ENCODE results near the gene C19orf47. TPM values are rescaled to one million over a fixed set of nuclear protein-coding genes. Genes with fewer than 3 reads are reported as not detected.
"Not testable (repeated sequence)": the region's sequence is repeated elsewhere in the genome, so short reads cannot be mapped to it uniquely, and the experiment has no call there.

The C19orf47 gene
- total RNA-seq, 1 donor from 2014 or later: 28.1 TPM

DNA sequence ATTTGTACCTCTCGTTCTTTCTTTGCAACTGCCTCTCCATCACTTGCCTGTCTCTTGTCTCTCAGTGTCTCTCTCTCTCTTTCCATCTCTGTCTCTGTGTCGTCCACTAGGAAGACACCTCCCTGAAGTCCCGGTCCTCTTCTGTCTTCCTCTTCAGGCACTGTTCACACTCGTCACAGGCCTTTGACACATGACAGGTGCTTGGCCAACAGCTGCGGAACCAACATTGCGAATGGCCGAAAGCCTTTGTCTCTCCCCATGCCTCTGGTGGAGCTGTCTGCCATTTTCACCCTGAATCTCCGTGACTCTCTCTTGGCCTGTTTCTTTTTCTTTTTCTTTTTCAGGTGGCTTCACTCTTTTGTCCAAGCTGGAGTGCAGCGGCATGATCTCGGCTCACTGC lies 39.0 kb upstream of the C19orf47 start:
- Mint-ChIP-seq H3K27me3 (ENCODE audit: insufficient read depth) (peaks cover 4% of the 10 kb centered on the region), H3K27ac (no peak overlapping the region), H3K9me3 (no peaks in the 10 kb centered on the region), H3K4me1 (ENCODE audit: low read depth) (no peaks in the 10 kb centered on the region), H3K36me3 (ENCODE audit: low read depth) (no peaks in the 10 kb centered on the region), H3K4me3 (no peak overlapping the region)
- intact Hi-C loops (cut with micrococcal nuclease): no loop called here
- DNase-seq (ENCODE audit: low spot score): no peak

DNA sequence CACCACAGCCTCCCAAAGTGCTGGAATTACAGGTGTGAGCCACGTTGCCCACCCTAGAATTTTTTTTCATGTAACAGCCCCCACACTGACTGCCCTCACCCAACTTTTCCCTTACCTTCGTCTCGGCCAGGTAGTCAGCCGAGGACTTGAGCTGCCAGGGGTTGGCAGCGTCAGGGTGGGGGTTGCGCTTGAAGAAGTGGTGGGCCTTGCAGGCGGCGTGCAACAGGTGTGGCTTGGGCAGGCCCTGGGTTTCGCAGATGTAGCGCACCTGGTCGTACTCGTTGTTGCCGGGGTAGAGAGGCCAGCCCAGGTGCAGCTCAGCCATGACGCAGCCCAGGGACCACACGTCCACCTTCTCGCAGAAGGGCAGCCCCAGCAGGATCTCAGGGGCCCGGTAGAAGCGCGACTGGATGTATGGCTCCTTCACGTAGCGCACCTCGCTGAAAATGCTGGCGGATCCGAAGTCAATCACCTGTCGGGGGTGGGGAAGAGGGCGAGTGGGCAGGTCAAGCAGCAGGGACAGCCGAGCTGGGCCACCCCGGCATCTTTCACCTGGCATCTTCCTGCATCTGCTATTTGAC lies 35.6 kb upstream of the C19orf47 start:
- intact Hi-C loops (cut with micrococcal nuclease): no loop called here
- H3K36me3 Mint-ChIP-seq (ENCODE audit: low read depth): no peaks in the 10 kb centered on the region
- no peak overlapping the region for H3K27ac Mint-ChIP-seq

DNA sequence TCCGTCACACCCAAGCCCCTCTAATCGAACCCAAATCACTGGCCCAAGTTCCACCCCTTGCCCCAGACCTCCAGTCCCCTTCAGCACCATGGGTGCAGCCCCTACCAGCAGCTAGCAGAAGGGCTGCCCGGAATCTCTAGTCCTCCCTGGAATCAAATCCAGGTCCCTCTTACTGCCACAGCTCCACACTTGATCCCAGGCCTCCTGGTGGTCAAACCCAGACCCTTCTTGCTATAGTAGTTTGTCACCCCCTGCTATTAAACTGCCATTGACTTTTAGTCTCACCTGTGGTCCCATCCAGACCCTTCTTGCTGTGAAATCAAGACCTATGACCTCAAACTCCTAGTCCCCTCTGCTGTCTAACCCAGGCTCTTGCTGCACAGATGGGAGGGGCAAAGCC lies 33.1 kb upstream of the C19orf47 start:
- H3K4me1 Mint-ChIP-seq (ENCODE audit: low read depth): no peaks in the 10 kb centered on the region
- no peaks in the 10 kb centered on the region for H3K36me3 Mint-ChIP-seq (ENCODE audit: low read depth)
- intact Hi-C loops (cut with micrococcal nuclease): no loop called here

More for the DNA sequence above, 35.6 kb upstream of the C19orf47 start:
- no peaks in the 10 kb centered on the region for H3K4me1 Mint-ChIP-seq (ENCODE audit: low read depth)
- no peak for DNase-seq (ENCODE audit: low spot score)
- peaks cover 4% of the 10 kb centered on the region for H3K27me3 Mint-ChIP-seq (ENCODE audit: insufficient read depth)
- H3K4me3 Mint-ChIP-seq: no peak overlapping the region
- no peaks in the 10 kb centered on the region for H3K9me3 Mint-ChIP-seq

DNA sequence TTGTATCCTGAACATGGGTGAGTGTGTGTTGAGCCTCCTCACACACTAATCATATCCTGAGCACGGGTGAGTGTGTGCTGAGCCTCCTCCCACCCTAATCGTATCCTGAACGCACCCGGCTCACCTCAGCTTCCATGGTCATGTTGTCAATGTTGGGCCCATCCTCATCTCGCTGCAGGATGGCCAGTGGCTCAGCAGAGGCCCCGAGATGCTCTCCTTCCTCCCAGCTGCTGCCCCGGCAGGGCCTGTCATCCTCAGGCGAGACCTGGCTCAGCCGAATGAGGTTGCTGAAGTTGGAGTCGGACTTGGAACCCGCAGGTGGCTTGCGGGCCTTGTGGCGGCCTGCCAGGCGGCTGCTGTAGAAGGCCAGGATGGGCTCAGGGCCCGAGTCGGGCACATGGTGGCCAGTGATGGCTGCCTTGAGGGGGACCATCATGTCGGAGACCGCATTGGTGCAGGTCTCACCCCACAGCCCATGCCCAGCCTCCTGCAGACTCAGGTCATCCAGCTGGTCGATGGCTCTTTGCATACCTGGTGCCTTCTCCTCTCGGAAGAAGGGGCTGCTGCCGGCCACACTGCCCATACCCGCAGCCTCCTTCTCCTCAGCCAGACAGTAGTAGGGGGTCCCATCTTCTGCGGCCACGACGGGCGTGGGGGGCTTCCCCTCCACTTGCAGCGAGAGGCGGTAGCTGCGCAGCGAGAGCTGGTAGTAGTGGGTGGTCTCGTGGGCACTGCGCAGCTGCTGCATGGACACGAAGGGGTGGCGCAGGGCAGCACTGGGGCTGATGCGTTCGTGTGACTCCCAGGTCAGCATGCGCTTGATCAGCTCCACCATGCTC lies 32.2 kb upstream of the C19orf47 start:
- H3K4me1 Mint-ChIP-seq (ENCODE audit: low read depth): no peaks in the 10 kb centered on the region
- H3K9me3 Mint-ChIP-seq: no peaks in the 10 kb centered on the region
- intact Hi-C loops (cut with micrococcal nuclease): no loop called here
- no peak for DNase-seq (ENCODE audit: low spot score)
- H3K36me3 Mint-ChIP-seq (ENCODE audit: low read depth): no peaks in the 10 kb centered on the region
- peaks cover 3% of the 10 kb centered on the region for H3K27me3 Mint-ChIP-seq (ENCODE audit: insufficient read depth)
- H3K4me3 Mint-ChIP-seq: no peak overlapping the region
- H3K27ac Mint-ChIP-seq: no peak overlapping the region

More for the DNA sequence above, 33.1 kb upstream of the C19orf47 start:
- Mint-ChIP-seq H3K27me3 (ENCODE audit: insufficient read depth) (peaks cover 3% of the 10 kb centered on the region), H3K4me3 (no peak overlapping the region), H3K9me3 (no peaks in the 10 kb centered on the region), H3K27ac (no peak overlapping the region)
- no peak for DNase-seq (ENCODE audit: low spot score)

DNA sequence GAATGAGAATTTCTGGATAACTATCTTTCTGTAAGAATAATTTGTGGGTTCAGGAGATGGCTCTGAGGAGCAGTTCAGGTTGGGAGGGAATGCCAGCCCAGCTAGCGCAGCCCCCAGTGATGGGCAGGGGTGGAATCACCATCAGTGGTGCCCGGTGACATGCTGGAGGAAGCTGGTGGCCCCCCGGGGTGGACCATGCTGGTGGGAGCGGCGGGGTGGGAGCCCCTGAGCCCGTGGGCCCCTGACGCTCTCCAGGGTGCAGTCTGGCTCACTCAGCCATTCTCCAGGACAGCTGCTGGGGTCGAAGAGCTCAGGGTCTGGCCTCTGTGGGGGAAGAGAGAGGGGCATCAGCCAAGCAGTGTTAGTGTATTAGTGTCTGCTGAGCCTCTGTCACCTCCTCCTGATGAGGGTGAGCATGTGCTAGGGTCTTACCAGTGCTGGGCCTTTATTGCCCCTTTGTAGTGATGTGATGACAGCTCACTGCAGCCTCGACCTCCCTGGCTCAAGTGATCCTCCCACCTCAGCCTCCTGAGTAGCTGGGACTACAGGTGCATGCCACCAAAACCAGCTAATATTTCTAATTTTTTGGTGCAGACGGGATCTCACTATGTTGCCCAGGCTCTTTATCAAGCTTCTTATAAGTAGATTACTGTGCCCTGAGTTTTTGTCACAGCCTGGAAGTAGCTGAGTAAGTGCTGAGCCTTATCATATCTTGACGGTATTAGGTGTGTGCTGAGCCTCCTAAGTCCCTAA lies 31.4 kb upstream of the C19orf47 start:
- peaks cover 1% of the 10 kb centered on the region for H3K36me3 Mint-ChIP-seq (ENCODE audit: low read depth)
- intact Hi-C loops (cut with micrococcal nuclease): no loop called here

DNA sequence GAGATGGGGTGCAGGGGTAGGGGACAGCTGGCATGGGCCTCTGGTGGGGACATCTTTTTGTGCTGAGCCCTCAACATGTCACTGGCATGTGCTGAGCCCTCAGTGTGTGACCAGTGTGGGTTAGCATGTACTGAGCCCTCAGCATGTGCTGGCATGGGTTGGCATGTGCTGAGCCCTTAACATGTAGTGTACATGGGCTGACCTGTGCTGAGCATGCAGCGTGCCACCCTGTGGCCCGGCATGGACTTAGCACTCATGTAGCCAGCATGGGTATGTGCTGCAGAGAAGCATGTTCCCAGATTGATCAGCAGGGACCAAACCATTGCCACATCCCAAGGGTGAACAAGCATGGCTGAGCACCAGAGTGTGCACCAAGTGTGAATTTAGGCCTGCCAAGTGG lies 30.3 kb upstream of the C19orf47 start:
- peaks cover 11% of the 10 kb centered on the region for H3K4me1 Mint-ChIP-seq (ENCODE audit: low read depth)

More for the DNA sequence above, 31.4 kb upstream of the C19orf47 start:
- H3K27ac Mint-ChIP-seq: no peak overlapping the region
- H3K27me3 Mint-ChIP-seq (ENCODE audit: insufficient read depth): no peaks in the 10 kb centered on the region
- H3K4me3 Mint-ChIP-seq: no peak overlapping the region
- peaks cover 7% of the 10 kb centered on the region for H3K4me1 Mint-ChIP-seq (ENCODE audit: low read depth)
- DNase-seq (ENCODE audit: low spot score): no peak
- H3K9me3 Mint-ChIP-seq: no peaks in the 10 kb centered on the region

DNA sequence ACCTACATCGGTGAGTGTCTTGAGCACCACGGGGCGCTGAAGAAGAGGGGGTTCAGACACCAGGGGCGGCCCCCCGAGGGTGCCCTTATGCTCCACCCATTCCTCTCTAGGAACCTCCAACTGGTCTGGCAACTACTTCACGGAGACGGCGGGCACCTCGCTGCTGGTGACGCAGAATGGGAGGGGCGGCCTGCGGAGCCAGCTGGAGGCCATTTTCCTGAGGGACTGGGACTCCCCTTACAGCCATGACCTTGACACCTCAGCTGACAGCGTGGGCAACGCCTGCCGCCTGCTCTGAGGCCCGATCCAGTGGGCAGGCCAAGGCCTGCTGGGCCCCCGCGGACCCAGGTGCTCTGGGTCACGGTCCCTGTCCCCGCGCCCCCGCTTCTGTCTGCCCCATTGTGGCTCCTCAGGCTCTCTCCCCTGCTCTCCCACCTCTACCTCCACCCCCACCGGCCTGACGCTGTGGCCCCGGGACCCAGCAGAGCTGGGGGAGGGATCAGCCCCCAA lies 29.7 kb upstream of the C19orf47 start:
- intact Hi-C loops (cut with micrococcal nuclease): no loop called here
- H3K4me3 Mint-ChIP-seq: no peak overlapping the region
- H3K4me1 Mint-ChIP-seq (ENCODE audit: low read depth): peaks cover 11% of the 10 kb centered on the region

More for the DNA sequence above, 30.3 kb upstream of the C19orf47 start:
- Mint-ChIP-seq H3K9me3 (no peaks in the 10 kb centered on the region), H3K27ac (no peak overlapping the region), H3K4me3 (no peak overlapping the region), H3K36me3 (ENCODE audit: low read depth) (peaks cover 3% of the 10 kb centered on the region), H3K27me3 (ENCODE audit: insufficient read depth) (no peaks in the 10 kb centered on the region)
- intact Hi-C loops (cut with micrococcal nuclease): no loop called here
- DNase-seq (ENCODE audit: low spot score): no peak

DNA sequence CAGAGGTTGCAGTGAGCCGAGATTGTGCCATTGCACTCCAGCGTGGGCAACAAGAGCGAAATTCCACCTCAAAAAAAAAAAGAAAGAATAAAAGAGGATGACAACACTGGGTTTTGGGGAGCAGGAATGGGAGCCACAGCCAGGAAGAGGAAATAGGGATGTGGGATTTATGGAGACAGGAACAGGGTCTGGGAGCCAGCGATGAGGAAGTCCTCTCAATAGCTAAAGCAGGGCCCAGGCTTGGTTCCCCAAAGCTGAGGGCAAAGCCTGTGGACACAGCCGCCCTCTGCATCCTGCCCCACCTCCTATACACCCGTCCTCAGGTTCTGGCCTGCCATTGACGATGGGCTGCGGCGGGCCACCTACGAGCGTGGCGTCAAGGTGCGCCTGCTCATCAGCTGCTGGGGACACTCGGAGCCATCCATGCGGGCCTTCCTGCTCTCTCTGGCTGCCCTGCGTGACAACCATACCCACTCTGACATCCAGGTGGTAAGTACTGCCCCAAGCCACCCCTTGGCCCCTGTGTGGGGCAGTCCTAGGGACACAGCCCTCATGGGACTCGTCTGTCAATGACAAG lies 28.2 kb upstream of the C19orf47 start:
- no peak for DNase-seq (ENCODE audit: low spot score)
- no peak overlapping the region for H3K4me3 Mint-ChIP-seq
- no peaks in the 10 kb centered on the region for H3K9me3 Mint-ChIP-seq
- intact Hi-C loops (cut with micrococcal nuclease): no loop called here
- H3K27ac Mint-ChIP-seq: no peak overlapping the region
- peaks cover 3% of the 10 kb centered on the region for H3K36me3 Mint-ChIP-seq (ENCODE audit: low read depth)
- no peaks in the 10 kb centered on the region for H3K27me3 Mint-ChIP-seq (ENCODE audit: insufficient read depth)
- peaks cover 11% of the 10 kb centered on the region for H3K4me1 Mint-ChIP-seq (ENCODE audit: low read depth)

More for the DNA sequence above, 29.7 kb upstream of the C19orf47 start:
- peaks cover 3% of the 10 kb centered on the region for H3K36me3 Mint-ChIP-seq (ENCODE audit: low read depth)
- H3K9me3 Mint-ChIP-seq: no peaks in the 10 kb centered on the region
- H3K27me3 Mint-ChIP-seq (ENCODE audit: insufficient read depth): no peaks in the 10 kb centered on the region
- no peak for DNase-seq (ENCODE audit: low spot score)
- H3K27ac Mint-ChIP-seq: no peak overlapping the region

DNA sequence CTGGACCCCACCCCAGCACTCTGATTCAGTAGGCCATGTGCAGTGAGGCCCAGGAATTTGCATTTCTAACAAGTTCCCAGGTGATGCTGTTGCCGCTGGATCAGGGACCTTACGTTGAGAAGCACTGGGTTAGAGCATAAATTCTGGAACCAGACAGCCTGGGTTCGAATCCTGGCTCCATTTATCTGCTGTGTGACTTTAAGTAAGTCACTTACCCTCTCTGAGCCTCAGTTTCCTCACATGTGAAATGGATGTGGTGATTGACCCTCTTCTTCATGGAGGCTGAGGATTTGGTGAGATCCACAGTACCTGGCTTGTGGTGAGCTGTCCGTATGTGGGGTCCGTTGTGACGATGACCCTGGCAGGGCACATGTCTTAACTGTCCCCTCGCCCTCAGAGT lies 25.9 kb upstream of the C19orf47 start:
- Mint-ChIP-seq H3K4me1 (ENCODE audit: low read depth) (peaks cover 11% of the 10 kb centered on the region), H3K27ac (no peak overlapping the region), H3K36me3 (ENCODE audit: low read depth) (peaks cover 5% of the 10 kb centered on the region), H3K9me3 (no peaks in the 10 kb centered on the region), H3K27me3 (ENCODE audit: insufficient read depth) (no peaks in the 10 kb centered on the region), H3K4me3 (no peak overlapping the region)
- intact Hi-C loops (cut with micrococcal nuclease): no loop called here
- no peak for DNase-seq (ENCODE audit: low spot score)

DNA sequence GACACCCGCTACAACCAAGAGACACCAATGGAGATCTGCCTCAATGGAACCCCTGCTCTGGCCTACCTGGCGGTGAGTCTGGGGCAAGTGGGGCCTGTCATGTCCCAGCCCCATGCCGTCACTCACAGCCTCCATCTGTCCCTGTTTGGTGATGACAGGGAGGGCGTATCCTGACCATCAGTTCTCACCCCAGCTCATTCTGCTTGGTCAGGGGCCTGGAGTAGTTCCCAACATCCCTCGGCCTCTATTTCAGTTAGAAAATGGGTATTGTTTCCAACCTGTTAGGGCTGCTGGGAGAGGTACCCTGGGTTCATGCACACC lies 23.6 kb upstream of the C19orf47 start:
- no peaks in the 10 kb centered on the region for H3K27me3 Mint-ChIP-seq (ENCODE audit: insufficient read depth)
- intact Hi-C loops (cut with micrococcal nuclease): no loop called here
- peaks cover 7% of the 10 kb centered on the region for H3K36me3 Mint-ChIP-seq (ENCODE audit: low read depth)

DNA sequence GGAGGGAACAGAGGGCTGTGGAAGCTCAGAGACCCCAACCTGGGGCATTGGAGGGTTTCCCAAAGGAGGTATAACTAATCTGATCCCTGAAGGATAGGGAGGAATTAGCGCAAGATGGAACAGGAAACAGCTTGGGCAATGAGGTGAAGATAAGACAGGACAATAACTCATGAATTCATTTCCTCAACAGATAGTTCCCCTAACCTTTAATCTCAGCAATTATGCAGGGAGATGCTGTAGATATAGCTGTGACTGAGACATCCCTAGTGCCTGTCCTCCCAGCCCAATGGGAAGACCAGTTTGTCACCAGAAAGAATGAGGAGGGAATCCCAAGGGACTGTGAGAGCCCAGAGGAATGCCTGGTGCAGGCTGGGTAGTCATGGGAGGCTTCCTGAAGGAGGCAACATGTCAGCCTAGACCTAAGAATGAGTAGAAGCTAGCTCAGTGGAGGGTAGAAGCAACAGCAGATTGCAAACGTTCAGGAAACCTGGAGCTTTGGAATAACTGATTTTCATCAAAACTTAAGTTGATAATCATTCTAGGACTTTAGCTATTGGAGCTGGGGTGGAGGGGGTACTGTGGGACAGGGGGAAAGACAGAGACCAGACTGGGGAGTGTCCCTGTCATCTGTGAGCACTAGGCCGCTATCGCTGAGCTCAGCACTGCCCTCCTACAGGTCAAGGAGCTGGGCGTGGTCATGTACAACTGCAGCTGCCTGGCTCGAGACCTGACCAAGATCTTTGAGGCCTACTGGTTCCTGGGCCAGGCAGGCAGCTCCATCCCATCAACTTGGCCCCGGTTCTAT lies 23.0 kb upstream of the C19orf47 start:
- Mint-ChIP-seq H3K36me3 (ENCODE audit: low read depth) (peaks cover 7% of the 10 kb centered on the region), H3K27ac (no peak overlapping the region), H3K4me3 (no peak overlapping the region), H3K4me1 (ENCODE audit: low read depth) (peaks cover 11% of the 10 kb centered on the region), H3K27me3 (ENCODE audit: insufficient read depth) (no peaks in the 10 kb centered on the region), H3K9me3 (no peaks in the 10 kb centered on the region)
- intact Hi-C loops (cut with micrococcal nuclease): no loop called here
- DNase-seq (ENCODE audit: low spot score): no peak

More for the DNA sequence above, 23.6 kb upstream of the C19orf47 start:
- DNase-seq (ENCODE audit: low spot score): no peak
- H3K4me1 Mint-ChIP-seq (ENCODE audit: low read depth): peaks cover 11% of the 10 kb centered on the region
- H3K27ac Mint-ChIP-seq: no peak overlapping the region
- no peak overlapping the region for H3K4me3 Mint-ChIP-seq
- H3K9me3 Mint-ChIP-seq: no peaks in the 10 kb centered on the region

DNA sequence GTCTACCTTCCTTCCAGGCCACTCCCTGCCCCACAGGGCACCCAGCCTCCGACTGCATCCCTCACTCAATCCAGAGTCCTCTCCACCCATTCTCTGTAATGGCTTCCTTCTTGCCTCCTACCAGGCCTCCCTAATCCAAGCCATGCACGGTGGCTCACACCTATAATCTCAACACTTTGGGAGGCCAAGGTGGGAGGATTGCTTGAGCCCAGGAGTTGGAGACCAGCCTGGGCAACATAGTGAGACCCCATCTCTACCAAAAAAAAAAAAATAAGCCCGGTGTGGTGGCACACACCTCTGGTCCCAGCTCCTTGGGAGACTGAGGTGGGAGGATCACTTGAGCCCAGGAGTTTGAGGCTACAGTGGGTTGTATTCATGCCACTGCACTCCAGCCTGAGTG lies 22.1 kb upstream of the C19orf47 start:
- H3K4me1 Mint-ChIP-seq (ENCODE audit: low read depth): peaks cover 14% of the 10 kb centered on the region
- DNase-seq (ENCODE audit: low spot score); H3K27me3 Mint-ChIP-seq (ENCODE audit: insufficient read depth); H3K27ac Mint-ChIP-seq; intact Hi-C loops (cut with micrococcal nuclease); H3K9me3 Mint-ChIP-seq; H3K4me3 Mint-ChIP-seq; H3K36me3 Mint-ChIP-seq (ENCODE audit: low read depth): not testable (repeated sequence)
